ENCODE results near the gene ITGA3.

ITGA3 gene

DNA sequence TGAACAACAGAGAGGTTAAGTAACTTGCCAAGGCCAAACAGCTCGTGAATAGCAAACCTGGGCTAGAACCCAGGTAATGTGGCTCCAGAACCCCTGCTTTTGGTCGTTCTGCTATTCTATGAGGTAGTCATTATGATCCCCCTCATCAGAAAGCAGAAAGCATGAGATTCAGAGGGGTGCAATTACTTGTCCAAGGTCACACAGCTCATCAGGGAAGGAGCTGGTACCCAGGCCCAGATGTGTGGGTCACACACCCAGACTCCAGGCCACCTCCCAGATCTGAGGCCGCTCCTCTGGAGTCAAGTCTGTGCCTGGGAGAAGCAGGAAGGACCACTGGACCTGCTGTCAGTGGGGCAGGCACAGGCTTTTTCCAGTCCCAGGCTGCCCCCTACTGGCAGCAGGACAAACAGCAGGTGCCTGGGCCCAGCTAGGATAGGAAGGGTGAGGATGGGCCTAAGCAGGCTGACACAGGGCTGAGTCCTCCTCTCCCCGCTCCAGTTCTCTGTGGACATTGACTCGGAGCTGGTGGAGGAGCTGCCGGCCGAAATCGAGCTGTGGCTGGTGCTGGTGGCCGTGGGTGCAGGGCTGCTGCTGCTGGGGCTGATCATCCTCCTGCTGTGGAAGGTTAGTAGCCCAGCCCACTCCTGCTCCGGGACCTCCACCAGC, 31.5 kb downstream of the ITGA3 start:
- DNase-seq (ENCODE audit: low read depth), result peak; percentile 77
- no peak overlapping the region for H3K4me3 ChIP-seq (ENCODE audit: low read depth, low read length)
- TF ChIP-seq, protein P1, sequence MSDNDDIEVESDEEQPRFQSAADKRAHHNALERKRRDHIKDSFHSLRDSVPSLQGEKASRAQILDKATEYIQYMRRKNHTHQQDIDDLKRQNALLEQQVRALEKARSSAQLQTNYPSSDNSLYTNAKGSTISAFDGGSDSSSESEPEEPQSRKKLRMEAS (IDR thresholded peaks at IDR 0.05; ENCODE audit: low read depth, low read length), result 0 out of 2 replicates have a peak, but pooled peaks have one; percentile 26
- TF ChIP-seq MYC (IDR thresholded peaks at IDR 0.05; ENCODE audit: low read depth, low read length) (no peak), POLR2A (IDR thresholded peaks at IDR 0.05; ENCODE audit: extremely low read depth, insufficient read length) (no peak)
- TF ChIP-seq, protein P2, sequence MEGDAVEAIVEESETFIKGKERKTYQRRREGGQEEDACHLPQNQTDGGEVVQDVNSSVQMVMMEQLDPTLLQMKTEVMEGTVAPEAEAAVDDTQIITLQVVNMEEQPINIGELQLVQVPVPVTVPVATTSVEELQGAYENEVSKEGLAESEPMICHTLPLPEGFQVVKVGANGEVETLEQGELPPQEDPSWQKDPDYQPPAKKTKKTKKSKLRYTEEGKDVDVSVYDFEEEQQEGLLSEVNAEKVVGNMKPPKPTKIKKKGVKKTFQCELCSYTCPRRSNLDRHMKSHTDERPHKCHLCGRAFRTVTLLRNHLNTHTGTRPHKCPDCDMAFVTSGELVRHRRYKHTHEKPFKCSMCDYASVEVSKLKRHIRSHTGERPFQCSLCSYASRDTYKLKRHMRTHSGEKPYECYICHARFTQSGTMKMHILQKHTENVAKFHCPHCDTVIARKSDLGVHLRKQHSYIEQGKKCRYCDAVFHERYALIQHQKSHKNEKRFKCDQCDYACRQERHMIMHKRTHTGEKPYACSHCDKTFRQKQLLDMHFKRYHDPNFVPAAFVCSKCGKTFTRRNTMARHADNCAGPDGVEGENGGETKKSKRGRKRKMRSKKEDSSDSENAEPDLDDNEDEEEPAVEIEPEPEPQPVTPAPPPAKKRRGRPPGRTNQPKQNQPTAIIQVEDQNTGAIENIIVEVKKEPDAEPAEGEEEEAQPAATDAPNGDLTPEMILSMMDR (IDR thresholded peaks at IDR 0.05; ENCODE audit: low read depth, low read length), result peak; percentile 92

DNA sequence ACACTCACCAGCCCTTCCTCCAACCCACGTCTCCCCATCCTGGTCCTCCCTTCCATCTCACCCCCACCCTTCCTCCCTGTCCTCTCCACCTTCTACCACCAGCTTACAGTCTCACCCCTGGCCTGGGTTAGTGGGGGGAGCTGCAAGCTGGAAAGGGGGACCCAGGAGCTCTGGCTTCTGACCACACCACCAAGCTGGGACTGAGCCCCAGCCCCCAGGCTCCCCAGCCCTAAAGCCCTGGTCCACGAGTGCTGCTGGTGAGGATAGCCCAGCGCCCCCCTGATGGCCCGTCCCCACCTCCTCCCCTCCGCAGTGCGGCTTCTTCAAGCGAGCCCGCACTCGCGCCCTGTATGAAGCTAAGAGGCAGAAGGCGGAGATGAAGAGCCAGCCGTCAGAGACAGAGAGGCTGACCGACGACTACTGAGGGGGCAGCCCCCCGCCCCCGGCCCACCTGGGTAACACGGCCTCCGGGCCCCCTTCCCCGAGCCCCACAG, 32.0 kb downstream of the ITGA3 start:
- TF ChIP-seq POLR2A (IDR thresholded peaks at IDR 0.05; ENCODE audit: extremely low read depth, insufficient read length) (no peak), MYC (IDR thresholded peaks at IDR 0.05; ENCODE audit: low read depth, low read length) (no peak)
- TF ChIP-seq, protein P2 (IDR thresholded peaks at IDR 0.05; ENCODE audit: low read depth, low read length), result no peak
- TF ChIP-seq, protein P1 (IDR thresholded peaks at IDR 0.05; ENCODE audit: low read depth, low read length), result no peak
- H3K4me3 ChIP-seq (ENCODE audit: low read depth, low read length), result no peak overlapping the region
- DNase-seq (ENCODE audit: low read depth), result no peak

DNA sequence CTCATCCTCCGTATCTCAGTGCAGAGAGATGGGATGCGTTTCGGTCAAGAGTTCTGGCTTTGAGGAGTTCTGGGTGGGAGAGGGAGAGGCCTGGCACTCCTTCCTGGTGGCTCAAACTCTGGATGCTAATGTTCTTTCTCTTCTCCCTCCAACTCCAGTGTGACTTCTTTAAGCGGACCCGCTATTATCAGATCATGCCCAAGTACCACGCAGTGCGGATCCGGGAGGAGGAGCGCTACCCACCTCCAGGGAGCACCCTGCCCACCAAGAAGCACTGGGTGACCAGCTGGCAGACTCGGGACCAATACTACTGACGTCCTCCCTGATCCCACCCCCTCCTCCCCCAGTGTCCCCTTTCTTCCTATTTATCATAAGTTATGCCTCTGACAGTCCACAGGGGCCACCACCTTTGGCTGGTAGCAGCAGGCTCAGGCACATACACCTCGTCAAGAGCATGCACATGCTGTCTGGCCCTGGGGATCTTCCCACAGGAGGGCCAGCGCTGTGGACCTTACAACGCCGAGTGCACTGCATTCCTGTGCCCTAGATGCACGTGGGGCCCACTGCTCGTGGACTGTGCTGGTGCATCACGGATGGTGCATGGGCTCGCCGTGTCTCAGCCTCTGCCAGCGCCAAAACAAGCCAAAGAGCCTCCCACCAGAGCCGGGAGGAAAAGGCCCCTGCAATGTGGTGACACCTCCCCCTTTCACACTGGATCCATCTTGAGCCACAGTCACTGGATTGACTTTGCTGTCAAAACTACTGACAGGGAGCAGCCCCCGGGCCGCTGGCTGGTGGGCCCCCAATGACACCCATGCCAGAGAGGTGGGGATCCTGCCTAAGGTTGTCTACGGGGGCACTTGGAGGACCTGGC, 33.3 kb downstream of the ITGA3 start:
- H3K4me3 ChIP-seq (ENCODE audit: low read depth, low read length), result no peak overlapping the region
- no peak for DNase-seq (ENCODE audit: low read depth)
- TF ChIP-seq, protein P2 (IDR thresholded peaks at IDR 0.05; ENCODE audit: low read depth, low read length), result no peak
- TF ChIP-seq POLR2A (IDR thresholded peaks at IDR 0.05; ENCODE audit: extremely low read depth, insufficient read length), result no peak
- TF ChIP-seq MYC (IDR thresholded peaks at IDR 0.05; ENCODE audit: low read depth, low read length), result no peak
- TF ChIP-seq, protein P1 (IDR thresholded peaks at IDR 0.05; ENCODE audit: low read depth, low read length), result no peak

DNA sequence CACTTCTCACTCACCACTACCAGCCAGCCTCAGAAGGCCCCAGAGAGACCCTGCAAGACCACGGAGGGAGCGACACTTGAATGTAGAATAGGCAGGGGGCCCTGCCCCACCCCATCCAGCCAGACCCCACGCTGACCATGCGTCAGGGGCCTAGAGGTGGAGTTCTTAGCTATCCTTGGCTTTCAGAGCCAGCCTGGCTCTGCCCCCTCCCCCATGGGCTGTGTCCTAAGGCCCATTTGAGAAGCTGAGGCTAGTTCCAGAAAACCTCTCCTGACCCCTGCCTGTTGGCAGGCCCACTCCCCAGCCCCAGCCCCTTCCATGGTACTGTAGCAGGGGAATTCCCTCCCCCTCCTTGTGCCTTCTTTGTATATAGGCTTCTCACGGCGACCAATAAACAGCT, 34.2 kb downstream of the ITGA3 start:
- TF ChIP-seq MYC (IDR thresholded peaks at IDR 0.05; ENCODE audit: low read depth, low read length), result no peak
- TF ChIP-seq, protein P2 (IDR thresholded peaks at IDR 0.05; ENCODE audit: low read depth, low read length), result no peak
- TF ChIP-seq, protein P1 (IDR thresholded peaks at IDR 0.05; ENCODE audit: low read depth, low read length), result no peak
- TF ChIP-seq POLR2A (IDR thresholded peaks at IDR 0.05; ENCODE audit: extremely low read depth, insufficient read length), result no peak
- no peak overlapping the region for H3K4me3 ChIP-seq (ENCODE audit: low read depth, low read length)
- DNase-seq (ENCODE audit: low read depth), result no peak

DNA sequence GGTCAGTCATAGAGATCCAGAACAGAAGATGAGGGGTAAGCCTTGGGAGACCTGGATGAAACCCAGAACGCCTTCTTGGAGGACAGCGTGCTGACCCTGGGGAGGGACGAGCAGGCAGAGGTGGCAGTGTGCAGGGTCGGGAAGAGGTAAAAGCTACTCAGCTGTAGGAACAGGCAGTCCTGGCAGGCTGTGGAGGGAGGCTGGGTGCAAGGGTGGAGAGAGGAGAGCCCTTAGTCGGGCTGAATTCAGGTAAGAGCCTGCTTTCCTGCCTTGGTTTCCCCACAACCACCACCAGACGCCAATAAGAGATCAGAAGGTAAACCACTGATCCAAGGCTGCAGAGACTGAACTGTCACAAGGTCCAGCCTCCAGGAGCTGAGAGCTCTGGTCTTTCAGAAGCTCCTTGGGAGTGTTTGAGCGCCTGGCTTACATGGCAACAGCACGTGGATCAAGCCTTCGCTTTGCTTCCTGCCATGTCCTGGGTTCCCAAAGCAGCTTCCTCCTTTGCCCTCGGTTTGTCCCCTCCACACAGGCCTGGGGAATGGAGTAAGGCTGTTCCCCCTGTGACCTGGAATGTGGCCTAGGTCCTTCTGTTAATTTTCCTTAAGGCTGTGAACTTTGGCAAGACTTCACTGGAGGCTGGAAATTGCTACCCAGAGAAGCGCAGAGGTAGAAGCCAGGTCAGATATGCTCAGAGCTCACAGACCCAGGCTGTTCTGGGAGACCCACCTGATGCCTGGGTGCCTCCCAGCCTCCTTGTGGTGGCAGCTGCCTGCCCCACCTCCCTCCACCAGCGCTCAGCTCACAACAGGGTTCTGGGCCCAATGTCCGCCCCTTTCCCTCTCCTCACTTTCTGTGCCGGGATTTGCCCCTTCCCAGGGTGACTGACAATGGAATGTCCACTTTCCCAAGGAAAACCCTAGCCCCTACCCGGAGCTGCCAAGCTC, 35.3 kb downstream of the ITGA3 start:
- no peak overlapping the region for H3K4me3 ChIP-seq (ENCODE audit: low read depth, low read length)
- TF ChIP-seq MYC (IDR thresholded peaks at IDR 0.05; ENCODE audit: low read depth, low read length) (no peak), POLR2A (IDR thresholded peaks at IDR 0.05; ENCODE audit: extremely low read depth, insufficient read length) (no peak)
- TF ChIP-seq, protein P1 (IDR thresholded peaks at IDR 0.05; ENCODE audit: low read depth, low read length), result no peak
- TF ChIP-seq, protein P2 (IDR thresholded peaks at IDR 0.05; ENCODE audit: low read depth, low read length), result no peak
- DNase-seq (ENCODE audit: low read depth), result no peak

Measured in NB4 (cell line).